Suprapubic skin (tissue), 4 donors: ENCODE measurements around the gene CKM.

Experiments used
- CTCF ChIP-seq, 2 donors: fragments of 200-600 bp in 1 of 2; fragments of 450-650 bp in 1 of 2; sonication (generic) in 1 of 2; IDR thresholded peaks; one replicate each; pipeline ENCODE4 v1.5.1; 2016 to 2019; ENCODE audit warnings: antibody characterized with exemption in 2 of 2, mild to moderate bottlenecking in 1 of 2, moderate library complexity in 1 of 2
- POLR2A ChIP-seq, 2 donors: fragments of 450-650 bp; IDR thresholded peaks; one replicate each; pipeline ENCODE4 v1.6.1; 2017; ENCODE audit warnings: antibody characterized with exemption in 2 of 2, mild to moderate bottlenecking in 2 of 2, moderate library complexity in 2 of 2
- POLR2AphosphoS5 ChIP-seq, 3 donors: sonication (generic); formaldehyde crosslinking; IDR thresholded peaks; one replicate each; pipeline ENCODE4 v1.6.1; 2017; ENCODE audit warnings: antibody characterized with exemption in 3 of 3

- TF ChIP-seq CTCF (IDR thresholded peaks at IDR 0.05) (no peak), POLR2A (IDR thresholded peaks at IDR 0.05) (no peak), POLR2AphosphoS5 (IDR thresholded peaks at IDR 0.05) (no peak)
Measured at GRCh38 chr19:45340899-45341453, 18.3 kb upstream of the CKM start.
